Measurements from ENCODE around the gene PITX3. TPM values are rescaled to one million over a fixed set of nuclear protein-coding genes. Genes with fewer than 3 reads are reported as not detected.

Gene PITX3
- total RNA-seq, 2 donors from 2014 or later: not detected

DNA sequence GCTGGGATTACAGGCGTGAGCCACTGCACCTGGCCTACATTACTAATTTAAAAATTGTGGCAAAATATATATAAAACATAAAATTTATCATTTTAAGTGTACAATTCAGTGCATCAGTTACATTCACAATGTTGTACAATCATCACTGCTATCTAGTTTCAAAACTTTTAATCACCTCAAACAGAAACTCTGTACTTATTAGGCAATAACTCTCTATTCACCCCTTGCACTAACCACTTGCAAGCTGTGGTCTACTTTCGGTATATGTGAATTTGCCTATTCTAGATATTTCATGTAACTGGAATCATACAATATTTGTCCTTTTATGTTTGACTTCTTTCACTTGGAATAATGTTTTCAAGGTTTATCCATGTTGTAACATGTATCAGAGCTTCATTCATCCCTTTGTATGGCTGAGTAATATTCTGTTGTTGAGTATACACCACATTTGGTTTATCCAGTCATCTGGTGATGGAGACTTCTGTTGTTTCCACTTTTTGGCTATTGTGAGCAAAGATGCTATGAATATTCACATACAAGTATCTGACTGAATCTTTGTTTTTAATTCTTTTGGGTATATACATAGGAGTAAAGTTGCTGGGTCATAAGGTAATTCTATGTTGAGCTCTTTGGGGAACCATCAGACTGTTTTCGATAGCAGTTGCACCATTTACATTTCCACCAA, 29.6 kb downstream of the PITX3 start:
- 84% methylated on average over 3 of the region's 3 CpGs; no CpG with 5 or more reads in 1 of the 2 experiments for WGBS, 2 experiments (ENCODE audit: insufficient coverage in 1 of 2, insufficient read length in 1 of 2)
- H3K36me3 ChIP-seq (ENCODE audit: control insufficient read depth, insufficient read depth, low read length): no peaks in the 10 kb centered on the region
- no peaks in the 10 kb centered on the region for H3K27me3 ChIP-seq (ENCODE audit: control insufficient read depth, insufficient read depth, low read length, poor library complexity, severe bottlenecking)
- H3K4me3 ChIP-seq (ENCODE audit: low read length): no peak overlapping the region
- Mint-ChIP-seq H3K9me3 (peaks cover 4% of the 10 kb centered on the region), H3K27ac (no peak overlapping the region), H3K4me1 (no peaks in the 10 kb centered on the region), H3K27me3 (ENCODE audit: insufficient read depth) (peaks cover 8% of the 10 kb centered on the region), H3K36me3 (ENCODE audit: low read depth) (no peaks in the 10 kb centered on the region), H3K4me3 (no peak overlapping the region)
- H3K9ac ChIP-seq (ENCODE audit: extremely low read depth, low read length, poor library complexity, severe bottlenecking): no peak overlapping the region
- TF ChIP-seq, protein P1, sequence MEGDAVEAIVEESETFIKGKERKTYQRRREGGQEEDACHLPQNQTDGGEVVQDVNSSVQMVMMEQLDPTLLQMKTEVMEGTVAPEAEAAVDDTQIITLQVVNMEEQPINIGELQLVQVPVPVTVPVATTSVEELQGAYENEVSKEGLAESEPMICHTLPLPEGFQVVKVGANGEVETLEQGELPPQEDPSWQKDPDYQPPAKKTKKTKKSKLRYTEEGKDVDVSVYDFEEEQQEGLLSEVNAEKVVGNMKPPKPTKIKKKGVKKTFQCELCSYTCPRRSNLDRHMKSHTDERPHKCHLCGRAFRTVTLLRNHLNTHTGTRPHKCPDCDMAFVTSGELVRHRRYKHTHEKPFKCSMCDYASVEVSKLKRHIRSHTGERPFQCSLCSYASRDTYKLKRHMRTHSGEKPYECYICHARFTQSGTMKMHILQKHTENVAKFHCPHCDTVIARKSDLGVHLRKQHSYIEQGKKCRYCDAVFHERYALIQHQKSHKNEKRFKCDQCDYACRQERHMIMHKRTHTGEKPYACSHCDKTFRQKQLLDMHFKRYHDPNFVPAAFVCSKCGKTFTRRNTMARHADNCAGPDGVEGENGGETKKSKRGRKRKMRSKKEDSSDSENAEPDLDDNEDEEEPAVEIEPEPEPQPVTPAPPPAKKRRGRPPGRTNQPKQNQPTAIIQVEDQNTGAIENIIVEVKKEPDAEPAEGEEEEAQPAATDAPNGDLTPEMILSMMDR (conservative IDR thresholded peaks at IDR 0.05): no peak
- no peak for DNase-seq
- no peaks in the 10 kb centered on the region for H3K4me1 ChIP-seq (ENCODE audit: control insufficient read depth, insufficient read depth, low read length)
- H3K27ac ChIP-seq (ENCODE audit: low read depth, low read length): no peak overlapping the region
- no peaks in the 10 kb centered on the region for H3K9me3 ChIP-seq (ENCODE audit: control insufficient read depth, low read length)

DNA sequence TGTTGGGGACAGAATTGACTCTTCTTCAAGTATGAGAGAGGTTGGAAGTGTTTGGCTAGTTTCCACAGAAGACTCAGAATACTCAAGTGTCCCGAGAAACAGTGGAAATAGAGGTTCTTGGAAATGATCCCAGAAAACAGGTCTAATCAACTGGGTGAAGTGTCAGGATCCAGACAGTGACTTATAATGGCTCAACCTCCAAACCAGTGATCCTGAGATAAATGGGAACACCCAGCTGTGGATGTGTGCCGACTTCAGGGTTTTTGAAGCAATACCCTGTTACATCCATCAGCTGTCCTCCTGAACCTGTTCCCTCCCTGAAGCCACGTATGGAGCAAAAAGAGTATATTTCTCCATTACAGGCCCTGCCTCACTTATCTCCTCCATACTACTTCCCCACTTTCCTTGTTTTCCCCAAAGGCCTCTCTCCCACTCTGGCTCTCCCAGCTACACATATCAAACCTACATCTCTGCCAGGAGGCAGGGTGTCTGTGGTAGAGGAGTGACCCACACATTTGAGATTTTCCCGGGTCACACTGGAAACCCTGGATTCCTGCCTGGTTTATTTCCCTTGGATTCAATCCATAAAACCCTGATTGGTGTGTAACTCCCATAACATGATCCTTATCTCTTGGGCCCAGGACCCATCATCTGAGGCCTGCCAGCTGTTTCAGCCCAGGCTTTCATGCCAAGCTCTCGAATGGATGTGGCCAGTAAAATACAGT, 32.8 kb downstream of the PITX3 start:
- no peaks in the 10 kb centered on the region for H3K27me3 ChIP-seq (ENCODE audit: control insufficient read depth, insufficient read depth, low read length, poor library complexity, severe bottlenecking)
- no peak overlapping the region for H3K27ac ChIP-seq (ENCODE audit: low read depth, low read length)
- Mint-ChIP-seq H3K4me1 (no peaks in the 10 kb centered on the region), H3K9me3 (peaks cover 17% of the 10 kb centered on the region), H3K36me3 (ENCODE audit: low read depth) (no peaks in the 10 kb centered on the region), H3K4me3 (no peak overlapping the region), H3K27me3 (ENCODE audit: insufficient read depth) (peaks cover 7% of the 10 kb centered on the region), H3K27ac (no peak overlapping the region)
- no peak overlapping the region for H3K9ac ChIP-seq (ENCODE audit: extremely low read depth, low read length, poor library complexity, severe bottlenecking)
- H3K4me1 ChIP-seq (ENCODE audit: control insufficient read depth, insufficient read depth, low read length): no peaks in the 10 kb centered on the region
- no peak for DNase-seq
- 88 to 91% methylated on average over 4 of the region's 5 CpGs for WGBS, 2 experiments (ENCODE audit: insufficient coverage in 1 of 2, insufficient read length in 1 of 2)
- H3K4me3 ChIP-seq (ENCODE audit: low read length): no peak overlapping the region
- TF ChIP-seq, protein P1 (conservative IDR thresholded peaks at IDR 0.05): no peak
- H3K36me3 ChIP-seq (ENCODE audit: control insufficient read depth, insufficient read depth, low read length): no peaks in the 10 kb centered on the region
- H3K9me3 ChIP-seq (ENCODE audit: control insufficient read depth, low read length): peaks cover 8% of the 10 kb centered on the region

DNA sequence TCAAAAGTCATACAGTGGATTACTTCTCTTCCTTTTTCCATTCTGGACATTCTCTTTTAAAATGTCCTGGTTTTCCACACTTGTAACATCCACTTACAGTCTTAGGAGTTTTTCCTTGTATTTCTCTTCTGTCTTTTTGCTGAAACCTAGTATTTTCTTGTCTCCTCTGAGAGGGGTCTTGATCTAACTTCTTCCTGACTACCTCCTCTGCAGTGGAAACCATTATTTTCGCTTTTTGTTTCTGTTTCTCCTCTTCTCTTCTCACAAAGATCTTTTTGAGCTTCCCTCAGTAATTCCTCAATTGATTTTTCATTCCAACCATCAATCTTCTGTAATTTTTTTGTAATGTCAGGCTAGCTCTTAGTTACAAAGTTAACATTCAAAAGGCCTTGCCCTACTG, 38.9 kb downstream of the PITX3 start:
- Mint-ChIP-seq H3K4me3 (no peak overlapping the region), H3K36me3 (ENCODE audit: low read depth) (no peaks in the 10 kb centered on the region)

More for the DNA sequence above, 38.9 kb downstream of the PITX3 start:
- Histone ChIP-seq H3K36me3 (ENCODE audit: control insufficient read depth, insufficient read depth, low read length) (no peaks in the 10 kb centered on the region), H3K9ac (ENCODE audit: extremely low read depth, low read length, poor library complexity, severe bottlenecking) (no peak overlapping the region), H3K9me3 (ENCODE audit: control insufficient read depth, low read length) (peaks cover 13% of the 10 kb centered on the region), H3K4me1 (ENCODE audit: control insufficient read depth, insufficient read depth, low read length) (no peaks in the 10 kb centered on the region), H3K27me3 (ENCODE audit: control insufficient read depth, insufficient read depth, low read length, poor library complexity, severe bottlenecking) (no peaks in the 10 kb centered on the region), H3K4me3 (ENCODE audit: low read length) (no peak overlapping the region), H3K27ac (ENCODE audit: low read depth, low read length) (no peak overlapping the region)
- 29 to 43% methylated on average over 1 of the region's 1 CpG for WGBS, 2 experiments (ENCODE audit: insufficient coverage in 1 of 2, insufficient read length in 1 of 2)
- H3K4me1 Mint-ChIP-seq: no peaks in the 10 kb centered on the region
- peaks cover 59% of the 10 kb centered on the region for H3K9me3 Mint-ChIP-seq
- DNase-seq: no peak
- no peak overlapping the region for H3K27ac Mint-ChIP-seq
- TF ChIP-seq, protein P1 (conservative IDR thresholded peaks at IDR 0.05): no peak
- H3K27me3 Mint-ChIP-seq (ENCODE audit: insufficient read depth): peaks cover 10% of the 10 kb centered on the region
